Ectodermal cell (in vitro differentiated cells): ENCODE measurements around the gene TBL1XR1.

Experiments used
- H3K27ac ChIP-seq: 2 replicates; pipeline ENCODE4 v1.7.0; 2013; ENCODE audit warnings: mild to moderate bottlenecking, low read depth, low read length; ENCODE audit not compliant: insufficient read depth, poor library complexity, severe bottlenecking
- H3K27me3 ChIP-seq: 2 replicates; pipeline ENCODE4 v1.7.0; 2013; ENCODE audit warnings: mild to moderate bottlenecking, low read length; ENCODE audit not compliant: insufficient read depth, control insufficient read depth, poor library complexity, severe bottlenecking
- H3K36me3 ChIP-seq: one replicate; pipeline ENCODE4 v1.7.0; 2013; ENCODE audit warnings: low read length; ENCODE audit not compliant: control insufficient read depth, insufficient read depth
- H3K4me1 ChIP-seq: one replicate; pipeline ENCODE4 v1.7.0; 2013; ENCODE audit warnings: low read length; ENCODE audit not compliant: control insufficient read depth, insufficient read depth
- H3K4me3 ChIP-seq: 2 replicates; pipeline ENCODE4 v1.7.0; 2013; ENCODE audit warnings: low read depth, low read length, control low read depth; ENCODE audit not compliant: insufficient read depth
- H3K9me3 ChIP-seq: 2 replicates; pipeline ENCODE4 v1.7.0; 2013; ENCODE audit warnings: mild to moderate bottlenecking, low read length, moderate library complexity; ENCODE audit not compliant: control insufficient read depth
- WGBS, 2 experiments: methylation state at CpG; one replicate each; pipeline ENCODE4 v1.1.7; 2013; ENCODE audit warnings: missing lambda C conversion rate in 2 of 2; 5-methylcytosine and 5-hydroxymethylcytosine counted together

TBL1XR1 gene

DNA sequence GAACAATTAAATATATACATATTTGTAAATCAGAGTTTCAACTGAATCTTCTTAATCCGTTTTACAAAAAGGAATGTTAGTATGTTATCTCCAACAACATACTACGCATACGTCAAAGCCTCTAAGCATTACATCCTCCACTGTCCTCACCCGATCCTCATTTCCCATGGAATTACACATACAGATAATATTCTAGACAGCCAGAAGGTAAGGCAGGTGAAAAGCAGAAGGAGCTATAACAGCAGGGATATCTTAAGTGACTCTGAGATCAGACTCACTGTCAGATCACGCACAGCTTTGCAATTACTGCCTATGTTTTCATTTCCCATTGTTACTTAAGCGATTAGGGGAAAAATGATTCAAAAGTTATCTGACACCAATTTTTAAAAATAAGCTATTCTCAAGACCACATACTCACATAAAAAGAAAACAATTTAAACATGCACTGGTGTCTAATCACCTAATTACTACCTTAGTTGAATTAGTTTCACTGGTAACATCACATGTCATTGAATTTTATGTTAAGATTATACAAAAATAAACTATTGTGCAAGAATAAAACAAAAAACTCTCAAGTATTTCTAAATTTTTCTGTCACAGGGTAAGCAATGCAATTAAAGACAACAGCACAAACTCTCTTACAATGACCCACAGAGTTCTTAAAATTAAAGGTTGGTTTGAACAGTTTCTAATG, 92.8 kb downstream of the TBL1XR1 start:
- Histone ChIP-seq H3K4me1 (no peaks in the 10 kb centered on the region), H3K36me3 (no peaks in the 10 kb centered on the region), H3K9me3 (no peaks in the 10 kb centered on the region), H3K27me3 (no peaks in the 10 kb centered on the region), H3K27ac (no peak overlapping the region), H3K4me3 (no peak overlapping the region)
- 94 to 96% methylated on average over 6 of the region's 6 CpGs for WGBS, 2 experiments

DNA sequence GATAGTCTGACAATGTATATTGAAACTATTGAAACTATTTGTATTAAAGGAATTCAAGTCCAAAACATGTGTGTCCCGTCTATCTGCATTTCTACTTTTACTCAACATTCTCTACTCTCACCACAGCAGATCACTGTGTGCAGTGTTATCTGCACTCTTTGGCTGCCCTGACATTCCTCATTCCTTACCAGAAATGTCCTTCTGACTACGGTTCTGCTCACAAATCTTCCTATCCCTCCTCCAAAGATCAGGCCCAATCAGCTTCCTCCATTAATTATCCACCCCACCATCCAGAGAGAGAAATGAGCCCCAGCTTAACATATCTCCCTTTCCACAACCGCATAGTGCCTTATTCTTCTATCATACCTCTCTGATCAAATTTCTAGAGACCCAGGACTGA, 94.7 kb downstream of the TBL1XR1 start:
- Histone ChIP-seq H3K4me1 (no peaks in the 10 kb centered on the region), H3K4me3 (no peak overlapping the region), H3K27me3 (no peaks in the 10 kb centered on the region), H3K27ac (no peak overlapping the region), H3K36me3 (no peaks in the 10 kb centered on the region), H3K9me3 (no peaks in the 10 kb centered on the region)
- 87 to 88% methylated on average over 3 of the region's 3 CpGs for WGBS, 2 experiments

DNA sequence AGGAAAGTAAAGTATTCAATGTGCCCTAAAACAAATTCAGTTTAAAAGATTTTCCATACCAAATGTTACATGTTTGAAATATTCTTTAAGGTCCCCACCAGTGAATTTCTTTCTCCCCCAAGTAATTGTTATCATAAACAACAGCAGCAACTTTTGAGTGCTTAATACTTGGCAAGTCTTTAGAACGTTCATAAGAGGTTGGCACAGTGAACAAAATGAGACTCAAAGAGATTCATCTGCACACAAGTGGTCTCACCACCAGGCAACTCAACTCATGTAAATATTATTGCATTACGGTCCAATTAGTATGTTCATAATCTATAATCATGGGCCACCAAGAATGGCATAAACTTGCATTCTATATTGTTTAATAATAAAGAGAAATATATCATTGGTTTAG, 98.7 kb downstream of the TBL1XR1 start:
- Histone ChIP-seq H3K27me3 (no peaks in the 10 kb centered on the region), H3K27ac (no peak overlapping the region), H3K9me3 (no peaks in the 10 kb centered on the region), H3K4me1 (no peaks in the 10 kb centered on the region), H3K36me3 (no peaks in the 10 kb centered on the region), H3K4me3 (no peak overlapping the region)
- WGBS, 2 experiments = 95 to 100% methylated on average over 1 of the region's 2 CpGs

DNA sequence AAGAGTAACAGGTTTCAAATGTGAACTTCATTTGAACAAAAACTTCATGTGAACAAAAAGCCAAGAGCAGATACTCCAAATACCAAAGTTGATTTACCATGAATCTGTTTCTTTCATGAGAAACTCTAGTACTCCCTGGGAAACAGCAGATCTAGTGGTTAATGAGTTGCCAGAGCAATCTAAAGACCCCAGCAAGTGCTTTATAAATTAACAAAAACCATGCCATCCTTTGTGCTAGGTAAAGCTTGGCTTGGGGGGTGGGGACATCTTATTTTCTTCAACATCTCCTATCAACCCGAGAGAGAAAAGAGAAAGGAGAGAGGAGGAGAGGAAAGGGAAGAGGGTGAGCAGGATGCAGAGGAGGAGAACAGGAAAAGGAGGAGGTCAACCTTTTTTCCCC, 100.7 kb downstream of the TBL1XR1 start:
- Histone ChIP-seq H3K36me3 (no peaks in the 10 kb centered on the region), H3K4me3 (no peak overlapping the region), H3K9me3 (no peaks in the 10 kb centered on the region), H3K4me1 (no peaks in the 10 kb centered on the region), H3K27me3 (no peaks in the 10 kb centered on the region), H3K27ac (no peak overlapping the region)
- 40% methylated on average over 1 of the region's 1 CpG; no CpG with 5 or more reads in 1 of the 2 experiments for WGBS, 2 experiments

DNA sequence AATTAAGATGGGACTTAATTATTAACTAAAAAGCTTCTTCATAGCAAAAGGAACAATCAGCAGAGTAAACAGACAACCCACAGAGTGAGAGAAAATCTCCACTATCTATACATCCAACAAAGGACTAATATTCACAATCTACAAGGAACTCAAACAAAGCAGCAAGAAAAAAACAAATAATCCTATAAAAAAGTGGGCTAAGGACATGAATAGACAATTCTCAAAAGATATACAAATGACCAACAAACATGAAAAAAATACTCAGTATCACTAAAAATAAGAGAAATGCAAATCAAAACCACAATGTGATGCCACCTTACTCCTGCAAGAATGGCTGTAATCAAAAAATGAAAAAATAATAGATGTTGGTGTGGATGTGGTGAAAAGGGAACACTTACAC, 103.3 kb downstream of the TBL1XR1 start:
- no peak overlapping the region for H3K4me3 ChIP-seq
- H3K9me3 ChIP-seq = no peaks in the 10 kb centered on the region
- no peaks in the 10 kb centered on the region for H3K27me3 ChIP-seq
- H3K36me3 ChIP-seq = no peaks in the 10 kb centered on the region
- H3K27ac ChIP-seq = no peak overlapping the region
- H3K4me1 ChIP-seq = peaks cover 4% of the 10 kb centered on the region

DNA sequence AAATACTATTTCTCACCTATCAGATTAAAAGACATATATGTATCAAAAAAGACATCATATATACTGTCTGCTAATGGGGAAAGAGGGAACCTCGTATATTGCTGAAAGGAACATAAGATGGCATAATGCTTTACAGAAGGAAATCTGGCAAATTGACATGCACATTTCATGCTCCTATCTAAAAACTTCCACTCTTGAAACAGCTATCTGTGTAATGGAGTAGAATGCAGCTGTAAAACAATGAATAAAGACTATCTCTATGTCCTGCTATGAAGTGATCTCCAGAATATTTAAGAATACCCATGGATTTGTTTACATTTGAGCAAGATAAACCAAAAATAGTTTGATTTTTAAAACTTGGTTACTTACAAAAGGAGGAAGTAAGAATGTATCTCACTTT, 107.4 kb downstream of the TBL1XR1 start:
- Histone ChIP-seq H3K4me1 (peaks cover 4% of the 10 kb centered on the region), H3K9me3 (no peaks in the 10 kb centered on the region), H3K27me3 (no peaks in the 10 kb centered on the region), H3K4me3 (no peak overlapping the region), H3K36me3 (no peaks in the 10 kb centered on the region), H3K27ac (no peak overlapping the region)
- WGBS, 2 experiments = 88% methylated on average over 1 of the region's 1 CpG; no CpG with 5 or more reads in 1 of the 2 experiments

DNA sequence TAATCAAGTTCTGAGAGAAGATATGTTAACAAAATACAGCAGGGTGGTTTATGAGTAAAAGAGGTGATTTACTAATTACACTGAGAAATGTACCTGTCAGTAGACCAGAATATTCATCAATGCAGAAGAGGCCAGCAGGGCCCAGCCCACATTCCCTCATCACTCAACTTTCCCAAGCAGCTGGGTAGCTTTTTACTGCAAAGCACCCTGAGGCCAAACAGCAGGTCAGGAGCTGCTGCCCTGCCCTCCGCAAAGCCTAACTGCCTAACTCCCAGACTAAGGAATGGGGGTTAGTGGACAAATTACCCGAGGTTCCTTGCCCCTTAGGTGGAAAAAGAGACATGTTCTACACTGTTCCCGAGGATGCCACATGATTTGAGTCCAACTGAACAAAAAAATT, 108.2 kb downstream of the TBL1XR1 start:
- 61 to 66% methylated on average over 3 of the region's 3 CpGs for WGBS, 2 experiments
- H3K4me3 ChIP-seq = no peak overlapping the region
- no peaks in the 10 kb centered on the region for H3K9me3 ChIP-seq
- H3K27me3 ChIP-seq = no peaks in the 10 kb centered on the region
- peak overlapping the region; percentile 67 for H3K27ac ChIP-seq
- no peaks in the 10 kb centered on the region for H3K36me3 ChIP-seq
- peaks cover 4% of the 10 kb centered on the region for H3K4me1 ChIP-seq

DNA sequence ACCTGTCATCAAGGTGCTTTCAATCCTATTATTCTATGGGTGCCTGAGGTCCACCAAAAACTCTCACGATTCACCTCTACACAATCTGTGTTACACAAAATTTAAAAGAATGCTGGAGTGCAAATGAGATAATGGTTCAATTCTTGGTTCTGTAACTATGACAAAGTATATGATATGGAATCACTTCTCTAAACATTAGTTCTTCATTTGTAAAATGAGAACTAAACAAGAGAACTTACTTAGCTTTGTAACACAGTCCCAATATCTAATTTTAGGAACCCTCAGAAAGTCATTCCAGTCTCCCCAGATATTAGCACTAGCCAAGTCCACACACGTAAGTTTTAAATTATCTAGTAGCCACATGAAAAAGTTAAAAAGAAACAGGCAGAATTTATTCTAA, 111.5 kb downstream of the TBL1XR1 start:
- Histone ChIP-seq H3K4me3 (no peak overlapping the region), H3K27me3 (no peaks in the 10 kb centered on the region), H3K4me1 (peaks cover 4% of the 10 kb centered on the region), H3K27ac (no peak overlapping the region), H3K9me3 (no peaks in the 10 kb centered on the region), H3K36me3 (no peaks in the 10 kb centered on the region)
- WGBS, 2 experiments = 20 to 45% methylated on average over 1 of the region's 2 CpGs

DNA sequence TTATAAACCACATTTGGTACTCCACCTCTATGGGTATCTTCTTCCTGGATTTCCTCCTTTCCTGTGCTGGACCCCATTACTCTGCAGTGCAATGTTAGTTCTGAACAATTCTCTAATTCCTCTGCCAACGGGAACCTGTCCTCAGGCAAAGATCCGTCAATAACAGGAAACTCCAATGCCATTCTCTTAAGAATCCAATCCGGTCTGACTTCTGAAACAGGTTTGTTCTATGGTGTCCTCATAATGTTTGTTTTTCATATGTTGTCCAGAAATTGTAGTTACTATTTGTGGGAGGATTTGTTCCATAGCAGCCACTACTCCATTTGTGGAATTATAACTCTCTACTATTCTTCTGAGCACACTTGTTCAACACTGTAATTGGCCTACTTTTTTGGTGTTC, 112.7 kb downstream of the TBL1XR1 start:
- 92 to 94% methylated on average over 3 of the region's 3 CpGs for WGBS, 2 experiments
- Histone ChIP-seq H3K27me3 (no peaks in the 10 kb centered on the region), H3K4me1 (peaks cover 4% of the 10 kb centered on the region), H3K4me3 (no peak overlapping the region), H3K36me3 (no peaks in the 10 kb centered on the region), H3K27ac (no peak overlapping the region), H3K9me3 (no peaks in the 10 kb centered on the region)

DNA sequence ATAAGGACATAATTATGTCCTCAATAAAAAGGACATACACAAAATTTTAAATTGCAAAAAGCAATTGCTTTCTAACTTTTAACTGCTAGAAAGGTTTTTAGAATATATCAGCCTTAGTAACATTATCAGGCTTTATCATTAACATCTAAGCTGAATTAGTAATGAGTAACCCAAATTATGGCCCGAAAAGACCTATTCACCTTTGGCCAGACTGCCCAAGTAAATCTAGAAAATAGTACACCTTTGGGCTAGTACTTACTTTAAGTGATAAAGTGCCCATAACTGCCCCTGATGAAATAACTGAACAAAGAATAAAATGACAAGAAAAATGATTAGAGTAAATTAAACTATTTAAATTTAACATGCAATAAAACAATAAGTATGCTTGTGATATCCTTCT, 117.2 kb downstream of the TBL1XR1 start:
- Histone ChIP-seq H3K36me3 (peaks cover 7% of the 10 kb centered on the region), H3K4me1 (no peaks in the 10 kb centered on the region), H3K4me3 (no peak overlapping the region), H3K27me3 (no peaks in the 10 kb centered on the region), H3K27ac (no peak overlapping the region), H3K9me3 (no peaks in the 10 kb centered on the region)
- WGBS, 2 experiments = 88 to 100% methylated on average over 1 of the region's 1 CpG

DNA sequence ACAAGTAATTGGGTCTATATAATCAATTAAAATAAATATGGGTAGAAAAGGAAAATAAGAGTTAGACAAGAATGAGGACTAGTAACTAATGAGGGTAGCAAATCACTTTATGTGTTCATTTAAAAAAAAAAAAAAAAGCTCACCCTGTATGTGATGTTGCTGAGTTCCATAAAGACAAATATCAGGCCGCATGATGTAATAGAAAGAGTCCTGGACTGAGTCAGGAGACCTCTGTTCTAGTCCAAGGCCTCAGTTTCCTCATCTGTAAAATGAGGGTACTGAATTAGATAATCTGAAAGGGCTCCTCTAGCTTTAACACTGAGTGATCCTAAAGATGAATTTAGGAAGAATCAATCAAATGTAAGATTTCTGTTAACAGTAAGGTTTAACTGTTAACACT, 117.6 kb downstream of the TBL1XR1 start:
- no peak overlapping the region for H3K4me3 ChIP-seq
- H3K36me3 ChIP-seq = peaks cover 10% of the 10 kb centered on the region
- 86 to 96% methylated on average over 1 of the region's 1 CpG for WGBS, 2 experiments

More for the DNA sequence above, 117.6 kb downstream of the TBL1XR1 start:
- Histone ChIP-seq H3K27ac (no peak overlapping the region), H3K9me3 (no peaks in the 10 kb centered on the region), H3K4me1 (no peaks in the 10 kb centered on the region), H3K27me3 (no peaks in the 10 kb centered on the region)
